A549 treated with DMSO at 1 μM for 4 hours (cell line): ENCODE data around the gene ESCO1. TPM values are rescaled to one million over a fixed set of nuclear protein-coding genes. Genes with fewer than 3 reads are reported as not detected.

ENCODE experiments used
- total RNA-seq: library from RNA; stranded (reverse); fragments of 200-300 nt; extraction: Qiagen RNA extraction; gene quantifications from 5 replicates; pipeline ENCODE4 v1.2.3, GENCODE V29; 2022; ENCODE audit warnings: low read depth

Gene ESCO1
- total RNA-seq, result 8.9 to 11.2 TPM (median 10.3 TPM) in 5 replicates

GRCh38 chr18:21600526-21601410 lies at the start of gene ESCO1:
Gene ESCO1 (minus strand): TSS chr18:21600704. CDS start chr18:21574843, 25,861 bp downstream.

GRCh38 chr18:21612125-21613039 lies 11.9 kb upstream of the ESCO1 start, which contains the start of gene SNRPD1:
Gene SNRPD1 (plus strand): TSS chr18:21612314. CDS start chr18:21612430, 116 bp downstream.

Other genes with a start within 250 kb of the ESCO1 start
- 168 to 178 TPM (median 173 TPM) in 5 replicates for gene SNRPD1, start 11.6 kb upstream of the ESCO1 start, total RNA-seq
- gene ABHD3, start 104.1 kb upstream of the ESCO1 start, total RNA-seq, result 22.7 to 27.7 TPM (median 24.2 TPM) in 5 replicates
- 6.9 to 12.6 TPM (median 11.3 TPM) in 5 replicates for gene MIB1, start 140.1 kb upstream of the ESCO1 start, total RNA-seq